K562 (cell line): ENCODE results near the gene INHBC. TPM values are rescaled to one million over a fixed set of nuclear protein-coding genes. Genes with fewer than 3 reads are reported as not detected.

ENCODE experiments used
- ARNT ChIP-seq, 2 experiments: fragments of 450-650 bp; IDR thresholded peaks; 2 replicates each; pipeline ENCODE4 v1.6.1; 2016; ENCODE audit warnings: mild to moderate bottlenecking in 1 of 2
- FOXK2 ChIP-seq, 2 experiments: fragments of 450-650 bp; IDR thresholded peaks in 1 of 2; conservative IDR thresholded peaks in 1 of 2; 2 replicates each; pipeline ENCODE4 v1.6.1; 2016; ENCODE audit warnings: low read depth in 2 of 2, mild to moderate bottlenecking in 1 of 2
- MAX ChIP-seq: sonication (generic); formaldehyde crosslinking; IDR thresholded peaks from 2 replicates; pipeline ENCODE4 v1.9.0; 2022; ENCODE audit warnings: mild to moderate bottlenecking, missing genetic modification reagents
- NR2C1 ChIP-seq, 2 experiments: fragments of 450-650 bp; IDR thresholded peaks; 2 replicates each; pipeline ENCODE4 v1.6.1; 2017; ENCODE audit warnings: mild to moderate bottlenecking in 2 of 2, antibody characterized with exemption in 1 of 2, inconsistent platforms in 1 of 2, missing compliant biosample characterization in 1 of 2, missing genetic modification characterization in 1 of 2
- PHF8 ChIP-seq: fragments of 200-600 bp; sonication (generic); IDR thresholded peaks from 2 replicates; pipeline ENCODE4 v1.6.1; 2012; ENCODE audit warnings: mixed run types, mild to moderate bottlenecking, inconsistent platforms, low read length, moderate library complexity, borderline replicate concordance
- POLR2G ChIP-seq: fragments of 200-400 bp; formaldehyde crosslinking; IDR thresholded peaks from 2 replicates; pipeline ENCODE4 v1.6.1; 2017; ENCODE audit warnings: low read depth, mild to moderate bottlenecking, antibody characterized with exemption, low read length, moderate library complexity
- RB1 ChIP-seq: fragments of 450-650 bp; IDR thresholded peaks from 2 replicates; pipeline ENCODE4 v1.6.1; 2017; ENCODE audit warnings: low read depth, mild to moderate bottlenecking
- RHOXF2B ChIP-seq: fragments of 250-450 bp; sonication (Bioruptor Pico); conservative IDR thresholded peaks from 2 replicates; pipeline ENCODE4 v1.5.1; 2021
- TAF15 ChIP-seq: fragments of 200-400 bp; formaldehyde crosslinking; IDR thresholded peaks from 2 replicates; pipeline ENCODE4 v1.6.1; 2017; ENCODE audit warnings: mild to moderate bottlenecking, low read depth, low read length, moderate library complexity
- TEAD1 ChIP-seq, 2 experiments: fragments of 450-650 bp in 1 of 2; sonication (generic) in 1 of 2; formaldehyde crosslinking; IDR thresholded peaks; 2 replicates each; pipeline versions ENCODE4 v1.4.0 to v1.8.0; 2020 to 2022; ENCODE audit warnings: mild to moderate bottlenecking in 2 of 2, missing genetic modification reagents in 1 of 2
- VEZF1 ChIP-seq: fragments of 200-800 bp; sonication (Bioruptor generic); IDR thresholded peaks from 2 replicates; pipeline ENCODE4 v1.6.1; 2017; ENCODE audit warnings: missing genetic modification characterization, missing compliant biosample characterization
- YY1 ChIP-seq, 3 experiments: IDR thresholded peaks; 2 replicates each; pipeline ENCODE4 v1.6.1; 2011; ENCODE audit warnings: low read length in 2 of 3, mild to moderate bottlenecking in 2 of 3, moderate library complexity in 2 of 3, borderline replicate concordance in 1 of 3, control low read depth in 1 of 3, low read depth in 1 of 3; ENCODE audit not compliant: insufficient read depth in 3 of 3, insufficient replicate concordance in 2 of 3, control insufficient read depth in 1 of 3, insufficient read length in 1 of 3; ENCODE audit errors: extremely low read depth in 1 of 3
- ZFP30 ChIP-seq: fragments of 250-450 bp; sonication (Bioruptor Pico); IDR thresholded peaks from 2 replicates; pipeline ENCODE4 v1.8.0; 2022; ENCODE audit warnings: moderate library complexity, mild to moderate bottlenecking, inconsistent platforms, borderline replicate concordance
- ZFP91 ChIP-seq: sonication (generic); formaldehyde crosslinking; IDR thresholded peaks from 2 replicates; pipeline ENCODE4 v1.8.0; 2022; ENCODE audit warnings: mild to moderate bottlenecking, missing genetic modification reagents
- ZNF280A ChIP-seq: fragments of 450-650 bp; IDR thresholded peaks from 2 replicates; pipeline ENCODE4 v1.6.1; 2018; ENCODE audit warnings: mild to moderate bottlenecking, low read depth; ENCODE audit not compliant: partially characterized antibody
- polyA plus RNA-seq, 8 experiments: library from polyadenylated mRNA; depleted of rRNA in 4 of 8; stranded (reverse) in 5 of 8; unstranded in 3 of 8; fragments of >200 nt; fragmentation: Nextera tagmentation in 2 of 8; fragmentation: Illumina TruSeq in 1 of 8; extraction: Ambion mirVana in 2 of 8; extraction: Trizol in 1 of 8; gene quantifications; 2 replicates each; pipeline versions ENCODE4 v1.2.1 to v1.2.3, GENCODE V29; 2011 to 2014; ENCODE audit warnings: inconsistent platforms in 1 of 8, missing spikeins in 1 of 8
- total RNA-seq, 7 experiments: library from RNA; depleted of rRNA in 6 of 7; stranded (reverse); fragments of >200 nt in 6 of 7; fragmentation: Illumina TruSeq in 2 of 7; extraction: Trizol in 2 of 7; gene quantifications; 2 replicates each; pipeline versions ENCODE4 v1.2.1 to v1.2.3, GENCODE V29; 2011 to 2021; ENCODE audit warnings: low replicate concordance in 1 of 7

The INHBC gene
- total and polyA plus RNA-seq, 9 of the 15 experiments (the other 6 are each of a cell fraction or from before 2014, with no cell fraction given): 0.07 to 0.24 (median 0.15) TPM; not detected in 4

- TF ChIP-seq YY1 (IDR thresholded peaks at IDR 0.05; ENCODE audit: borderline replicate concordance in 1 of 3, control insufficient read depth in 1 of 3, extremely low read depth in 1 of 3, insufficient read depth in 3 of 3, insufficient read length in 1 of 3, insufficient replicate concordance in 2 of 3, low read depth in 1 of 3, low read length in 2 of 3) (peak in 1 of 3 experiments; percentile 37), MAX (no peak), RB1 (peak; percentile 69), ARNT (IDR thresholded peaks at IDR 0.05) (0 out of 4 replicates have a peak, but pooled peaks of 1 of the 2 experiments have one; percentile 55), NR2C1 (IDR thresholded peaks at IDR 0.05) (no peak), NR2C1 (tag; IDR thresholded peaks at IDR 0.05) (peak; percentile 27; the same call in 1 of the 2 replicates), ZNF280A (no peak), ZFP91 (CRISPR knock-in tag) (no peak), RHOXF2B (no peak), PHF8 (peak; percentile 58; the same call in 1 of the 2 replicates), TAF15 (no peak), ZFP30 (CRISPR knock-in tag) (no peak), TEAD1 (CRISPR knock-in tag; IDR thresholded peaks at IDR 0.05) (no peak), POLR2G (0 out of 2 replicates have a peak, but pooled peaks have one; percentile 79), FOXK2 (conservative IDR thresholded peaks at IDR 0.05 in 1 of 2, IDR thresholded peaks at IDR 0.05 in 1 of 2; ENCODE audit: low read depth in 2 of 2) (no peak), VEZF1 (CRISPR knock-in tag) (peak; percentile 96; the same call in 1 of the 2 replicates)
These were observed 4.3 kb upstream of the INHBC start (continued) for GRCh38 chr12:57430112-57430930.
